Osteocyte (in vitro differentiated cells): ENCODE data around the gene KRTAP11-1. TPM values are rescaled to one million over a fixed set of nuclear protein-coding genes. Genes with fewer than 3 reads are reported as not detected.
A peak's percentile ranks its signal among the peaks of the same experiment; 100 is the strongest.

Experiments
- DNase-seq: peaks from one replicate; pipeline ENCODE4 v3.0.0; 2021; ENCODE audit warnings: mixed read lengths; ENCODE audit not compliant: unreplicated experiment; ENCODE audit errors: extremely low spot score
- H3K27ac Mint-ChIP-seq: one replicate; pipeline ENCODE4 v1.8.0; 2021; ENCODE audit warnings: mild to moderate bottlenecking, mixed read lengths; ENCODE audit not compliant: unreplicated experiment
- H3K27me3 Mint-ChIP-seq: one replicate; pipeline ENCODE4 v1.8.0; 2021; ENCODE audit warnings: mixed read lengths; ENCODE audit not compliant: unreplicated experiment
- H3K36me3 Mint-ChIP-seq: one replicate; pipeline ENCODE4 v1.8.0; 2021; ENCODE audit warnings: mixed read lengths; ENCODE audit not compliant: unreplicated experiment
- H3K4me1 Mint-ChIP-seq: one replicate; pipeline ENCODE4 v1.8.0; 2021; ENCODE audit warnings: mixed read lengths; ENCODE audit not compliant: unreplicated experiment
- H3K4me3 Mint-ChIP-seq: one replicate; pipeline ENCODE4 v1.8.0; 2021; ENCODE audit warnings: mild to moderate bottlenecking, moderate library complexity, mixed read lengths; ENCODE audit not compliant: unreplicated experiment
- H3K9me3 Mint-ChIP-seq: one replicate; pipeline ENCODE4 v1.8.0; 2021; ENCODE audit warnings: mixed read lengths; ENCODE audit not compliant: unreplicated experiment
- CTCF ChIP-seq: fragments of 200-600 bp; sonication (generic); IDR thresholded peaks from 2 replicates; pipeline ENCODE4 v1.5.0; 2021; ENCODE audit warnings: antibody characterized with exemption, mild to moderate bottlenecking, moderate library complexity
- total RNA-seq: library from RNA; stranded (reverse); gene quantifications from 2 replicates; pipeline ENCODE4 v1.2.1, GENCODE V29; 2021

Gene KRTAP11-1
- total RNA-seq, 1 donor from 2014 or later: not detected

- Mint-ChIP-seq H3K36me3 (no peaks in the 10 kb centered on the region), H3K27ac (no peak overlapping the region), H3K27me3 (no peaks in the 10 kb centered on the region)
These were observed 42.1 kb downstream of the KRTAP11-1 start for GRCh38 chr21:30839304-30839703.

GRCh38 chr21:30838536-30838935 lies 42.8 kb downstream of the KRTAP11-1 start:
- Mint-ChIP-seq H3K4me3 (no peak overlapping the region), H3K4me1 (no peaks in the 10 kb centered on the region), H3K9me3 (peaks cover 4% of the 10 kb centered on the region), H3K27ac (no peak overlapping the region), H3K36me3 (no peaks in the 10 kb centered on the region), H3K27me3 (no peaks in the 10 kb centered on the region)
- no peak for DNase-seq
- no peak for TF ChIP-seq CTCF

More at GRCh38 chr21:30839304-30839703, 42.1 kb downstream of the KRTAP11-1 start:
- H3K4me3 Mint-ChIP-seq: no peak overlapping the region
- no peak for DNase-seq
- peak; percentile 20 for TF ChIP-seq CTCF
- peaks cover 4% of the 10 kb centered on the region for H3K9me3 Mint-ChIP-seq
- H3K4me1 Mint-ChIP-seq: no peaks in the 10 kb centered on the region

GRCh38 chr21:30831194-30831765 lies 50.1 kb downstream of the KRTAP11-1 start:
- Mint-ChIP-seq H3K4me1 (no peaks in the 10 kb centered on the region), H3K4me3 (no peak overlapping the region), H3K9me3 (peaks cover 24% of the 10 kb centered on the region), H3K27me3 (no peaks in the 10 kb centered on the region), H3K27ac (no peak overlapping the region), H3K36me3 (no peaks in the 10 kb centered on the region)
- peak; percentile 34 for TF ChIP-seq CTCF
- no peak for DNase-seq

Other genes with a start within 250 kb of the KRTAP11-1 start
- not detected in 2 replicates for gene KRTAP20-2, start 246.4 kb downstream of the KRTAP11-1 start, total RNA-seq
- not detected in 2 replicates for gene KRTAP20-3, start 238.7 kb downstream of the KRTAP11-1 start, total RNA-seq
- gene KRTAP21-3, start 162.8 kb downstream of the KRTAP11-1 start, total RNA-seq: not detected in 2 replicates
- gene KRTAP21-2, start 134.3 kb downstream of the KRTAP11-1 start, total RNA-seq: not detected in 2 replicates
- gene KRTAP21-1, start 126.2 kb downstream of the KRTAP11-1 start, total RNA-seq: not detected in 2 replicates
- gene KRTAP8-1, start 68.3 kb downstream of the KRTAP11-1 start, total RNA-seq: not detected in 2 replicates
- gene KRTAP7-1, start 51.8 kb downstream of the KRTAP11-1 start, total RNA-seq: not detected in 2 replicates
- gene KRTAP19-8, start 156.9 kb upstream of the KRTAP11-1 start, total RNA-seq: not detected in 2 replicates